HG02588 (cell line): ENCODE data around the gene OPRD1.
"Not testable (repeated sequence)": the region's sequence is repeated elsewhere in the genome, so short reads cannot be mapped to it uniquely, and the experiment has no call there.

Source experiments
- ATAC-seq: cut with Tn5 transposase; IDR thresholded peaks from one replicate; pipeline ENCODE4 v1.9.1; 2021; ENCODE audit warnings: mild to moderate bottlenecking, moderate library complexity; ENCODE audit not compliant: unreplicated experiment

Gene OPRD1

GRCh38 chr1:28800324-28800723, 11.6 kb upstream of the OPRD1 start:
- no peak for ATAC-seq

- ATAC-seq: no peak
Measured at GRCh38 chr1:28801461-28801860, 10.5 kb upstream of the OPRD1 start.

DNA sequence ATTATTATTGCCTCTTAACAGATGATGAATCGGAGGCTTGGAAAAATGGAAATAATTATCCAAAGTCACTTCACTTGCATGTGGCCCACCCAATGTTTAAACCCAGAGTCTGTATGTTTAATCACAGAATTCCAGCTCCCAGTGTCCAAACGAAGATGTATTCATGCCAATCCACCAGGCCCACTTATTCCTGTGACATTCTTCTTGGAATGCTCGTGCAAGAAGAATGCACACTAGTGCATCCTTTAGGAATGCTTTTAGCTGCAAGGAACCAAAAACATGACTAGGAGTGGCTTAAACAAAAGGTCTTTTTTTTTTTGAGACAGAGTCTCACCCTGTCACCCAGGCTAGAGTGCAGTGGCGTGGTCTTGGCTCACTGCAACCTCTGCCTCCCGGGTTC, 8.9 kb upstream of the OPRD1 start:
- ATAC-seq: no peak

DNA sequence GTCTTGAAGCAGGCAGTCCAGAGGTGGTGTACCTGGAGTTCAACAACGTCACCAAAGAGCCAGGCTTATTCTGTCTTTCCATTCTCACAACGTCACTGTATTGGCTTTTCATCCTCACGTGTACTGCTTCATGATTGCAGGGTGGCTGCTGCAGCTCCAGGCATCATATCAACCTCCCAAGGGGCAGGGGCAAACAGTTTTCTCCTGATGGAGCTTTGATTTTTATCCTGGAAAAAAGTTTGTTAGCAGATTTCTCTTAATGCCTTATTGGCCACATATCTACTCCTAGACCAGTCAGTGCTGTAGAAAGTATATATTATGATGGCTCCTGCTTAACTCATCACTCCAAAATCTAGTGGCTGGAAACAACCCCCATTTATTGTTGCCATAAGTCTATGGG, 8.3 kb upstream of the OPRD1 start:
- no peak for ATAC-seq

- no peak for ATAC-seq
Measured at GRCh38 chr1:28804071-28804470, 7.9 kb upstream of the OPRD1 start.

DNA sequence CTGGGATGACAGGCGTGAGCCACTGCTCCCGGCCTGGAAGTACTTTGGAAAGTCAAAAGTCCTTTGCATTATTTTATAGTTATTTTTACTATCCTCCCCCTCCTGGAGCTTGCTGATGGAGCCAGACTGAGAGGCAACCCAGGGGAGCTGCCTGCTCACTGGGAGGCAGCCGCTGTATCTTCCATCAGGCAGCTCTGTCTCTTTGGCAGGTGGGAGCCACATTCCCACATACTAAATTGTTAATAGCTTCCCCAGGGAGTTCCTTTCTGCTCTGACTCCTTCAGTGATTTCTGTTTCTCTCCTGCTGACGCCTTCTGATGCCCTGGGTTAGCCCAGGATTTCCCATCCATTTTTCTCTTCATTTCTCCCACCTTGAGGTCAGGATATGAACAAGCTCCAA, 4.9 kb upstream of the OPRD1 start:
- ATAC-seq: no peak

DNA sequence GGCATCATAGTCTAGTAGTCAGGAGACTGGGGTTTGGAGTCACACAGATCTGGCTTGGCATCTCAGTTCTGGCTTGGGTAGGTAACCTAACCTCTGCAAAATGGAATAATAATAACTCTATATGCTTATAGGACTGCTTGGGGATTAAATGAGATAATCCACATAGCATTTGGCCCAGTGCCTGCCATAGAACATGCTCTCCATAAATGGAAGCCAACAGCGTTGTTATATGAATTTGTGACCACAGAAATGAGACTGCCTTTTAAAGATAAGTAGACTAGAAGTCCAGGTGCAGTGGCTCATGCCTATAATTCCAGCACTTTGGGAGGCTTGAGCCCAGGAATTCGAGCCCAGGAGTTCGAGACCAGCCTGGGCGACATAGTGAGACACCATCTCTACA, 4.0 kb upstream of the OPRD1 start:
- ATAC-seq: no peak

GRCh38 chr1:28811369-28811765, 603 bp upstream of the OPRD1 start:
- no peak for ATAC-seq

- ATAC-seq: no peak
Measured at GRCh38 chr1:28812669-28813468, 899 bp downstream of the OPRD1 start.

DNA sequence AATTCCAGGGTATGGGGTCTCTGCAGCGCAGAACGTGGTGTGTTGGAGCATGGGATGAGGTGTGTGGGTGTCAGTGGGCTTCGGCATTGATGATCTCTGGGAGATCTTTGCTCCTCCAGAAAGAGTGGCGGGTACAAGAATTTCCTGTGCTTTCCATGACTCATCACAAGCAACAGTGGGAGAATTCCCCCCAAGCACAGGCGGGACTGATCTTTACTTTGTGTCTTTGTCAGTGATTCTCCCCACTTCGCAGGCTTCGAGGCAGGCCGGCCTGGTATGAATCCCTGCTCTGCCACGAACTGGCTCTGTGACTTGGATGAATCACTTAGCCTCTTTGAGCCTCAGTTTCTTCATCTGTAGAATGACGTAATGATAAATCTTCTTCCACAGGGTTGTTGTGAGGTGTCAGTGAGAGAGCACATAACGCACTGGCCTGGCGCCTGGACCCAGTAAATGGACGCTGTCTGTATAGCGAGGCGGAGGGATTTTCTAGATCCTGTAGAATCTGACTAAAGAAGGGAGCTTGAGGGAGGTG, 2.0 kb downstream of the OPRD1 start:
- ATAC-seq: no peak

- no peak for ATAC-seq
Measured at GRCh38 chr1:28815533-28816185, 3.7 kb downstream of the OPRD1 start.

- no peak for ATAC-seq
Measured at GRCh38 chr1:28817133-28817532, 5.2 kb downstream of the OPRD1 start.

DNA sequence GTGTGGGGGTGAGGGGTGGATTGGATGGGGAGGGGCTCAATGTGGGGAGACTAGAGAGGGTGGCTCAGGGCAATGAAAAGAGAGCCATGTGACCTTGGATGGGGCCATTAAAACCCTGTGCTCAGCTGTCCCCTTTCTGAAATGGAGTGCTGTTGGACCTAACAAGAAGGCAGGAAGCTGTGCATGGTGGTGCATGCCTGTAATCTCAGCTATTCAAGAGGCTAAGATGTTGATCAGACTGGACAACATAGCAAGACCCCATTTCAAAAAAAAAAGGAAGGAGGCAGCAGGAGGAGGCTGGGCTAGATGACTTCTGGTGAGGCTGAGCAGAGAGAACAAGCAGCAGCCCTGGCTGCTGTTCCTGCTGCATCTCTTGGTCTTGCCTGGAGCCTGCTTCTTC, 7.0 kb downstream of the OPRD1 start:
- no peak for ATAC-seq

DNA sequence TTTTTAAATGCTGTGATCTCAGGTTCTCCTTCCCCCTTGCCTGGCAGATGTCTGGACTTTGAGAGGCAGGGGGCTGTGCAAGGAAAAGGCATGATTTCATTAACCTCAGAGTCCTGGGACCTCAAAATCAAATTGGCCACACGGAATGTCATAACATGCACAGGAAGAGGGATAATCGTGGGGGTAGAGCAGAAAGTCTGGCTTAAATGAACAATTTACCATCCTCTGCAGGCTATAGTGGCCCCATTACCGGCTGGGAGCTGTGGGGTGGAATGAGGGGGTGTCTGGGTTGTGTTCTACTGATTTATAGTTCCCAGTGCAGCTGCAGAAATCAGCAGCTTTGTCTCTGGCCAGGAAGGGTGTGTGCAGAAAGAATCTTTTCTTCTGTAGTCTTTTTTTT, 10.8 kb downstream of the OPRD1 start:
- ATAC-seq: no peak

DNA sequence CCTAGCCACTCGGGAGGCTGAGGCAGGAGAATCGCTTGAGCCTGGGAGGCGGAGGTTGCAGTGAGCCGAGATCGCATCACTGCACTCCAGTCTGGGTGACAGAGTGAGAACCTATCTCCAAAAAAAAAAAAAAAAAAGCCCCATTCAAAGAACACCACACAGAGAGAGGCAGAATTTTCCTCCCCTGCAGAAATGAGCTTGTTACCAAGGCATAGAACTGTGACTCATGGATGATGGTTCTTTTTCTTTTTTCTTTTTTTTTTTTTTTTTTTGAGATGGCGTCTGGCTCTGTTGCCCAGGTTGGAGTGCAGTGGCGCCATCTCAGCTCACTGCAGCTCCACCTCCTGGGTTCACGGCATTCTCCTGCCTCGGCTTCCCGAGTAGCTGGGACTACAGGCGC, 12.1 kb downstream of the OPRD1 start:
- ATAC-seq: not testable (repeated sequence)

- not testable (repeated sequence) for ATAC-seq
Measured at GRCh38 chr1:28828227-28828858, 16.4 kb downstream of the OPRD1 start.

- no peak for ATAC-seq
Measured at GRCh38 chr1:28830814-28831213, 18.8 kb downstream of the OPRD1 start.

- no peak for ATAC-seq
Measured at GRCh38 chr1:28832966-28833365, 21.0 kb downstream of the OPRD1 start.

DNA sequence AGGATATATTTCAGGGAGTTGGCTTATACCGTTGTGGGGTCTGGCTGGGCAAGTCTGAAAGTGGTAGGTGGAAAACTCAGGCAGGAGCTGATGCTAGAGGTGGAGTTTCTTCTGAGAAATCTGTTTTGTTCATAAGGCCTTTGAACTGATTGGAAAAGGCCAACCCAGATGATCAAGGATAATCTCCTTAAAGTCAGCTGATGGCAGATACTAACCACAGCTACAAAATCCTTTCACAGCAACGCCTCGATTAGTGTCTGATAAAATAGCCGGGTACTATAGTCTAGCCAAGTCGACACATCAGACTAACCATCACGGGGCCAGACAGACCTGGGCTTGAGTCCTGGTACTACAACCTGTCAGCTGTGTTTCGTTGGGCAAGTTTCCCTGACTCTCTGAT, 21.4 kb downstream of the OPRD1 start:
- ATAC-seq: no peak

DNA sequence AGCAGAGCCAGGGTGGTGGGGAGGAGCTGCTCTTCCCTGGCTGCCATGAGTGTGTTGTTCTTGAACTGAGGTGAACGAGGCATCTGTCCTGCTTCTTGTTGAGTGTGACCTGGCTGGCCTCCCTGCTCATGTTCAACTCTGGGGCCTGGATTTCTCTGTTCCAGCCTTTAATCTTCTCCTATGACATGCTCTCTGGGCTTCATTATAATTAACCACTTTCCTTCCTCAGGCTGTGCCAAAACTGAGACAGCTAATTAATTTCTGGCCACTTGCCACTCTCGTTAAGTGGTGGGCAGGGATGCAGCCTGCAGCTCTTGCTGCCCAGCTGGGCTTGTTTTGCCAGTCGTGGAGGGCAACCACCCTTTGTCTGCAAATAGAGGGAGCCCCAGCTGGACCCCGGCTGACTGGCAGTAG, 23.3 kb downstream of the OPRD1 start:
- no peak for ATAC-seq

- ATAC-seq: no peak
Measured at GRCh38 chr1:28836421-28836956, 24.5 kb downstream of the OPRD1 start.
